GM12878 (cell line): Measurements from ENCODE around the gene POLA2. TPM values are rescaled to one million over a fixed set of nuclear protein-coding genes. Genes with fewer than 3 reads are reported as not detected.

Experiments used
- BCLAF1 ChIP-seq: fragments of 450-650 bp; IDR thresholded peaks from 2 replicates; pipeline ENCODE4 v1.6.1; 2017; ENCODE audit warnings: antibody characterized with exemption, mild to moderate bottlenecking, moderate library complexity
- CREB1 ChIP-seq: IDR thresholded peaks from 2 replicates; pipeline ENCODE4 v1.6.1; 2012; ENCODE audit warnings: low read depth, mild to moderate bottlenecking, inconsistent platforms
- CREM ChIP-seq: IDR thresholded peaks from 2 replicates; pipeline ENCODE4 v1.6.1; 2014; ENCODE audit warnings: antibody characterized with exemption, low read depth
- EED ChIP-seq: sonication (generic); IDR thresholded peaks from 2 replicates; pipeline ENCODE4 v1.6.1; 2016; ENCODE audit warnings: antibody characterized with exemption, low read depth
- GABPA ChIP-seq: IDR thresholded peaks from 2 replicates; pipeline ENCODE4 v1.6.1; 2014; ENCODE audit warnings: antibody characterized with exemption, low read depth, mild to moderate bottlenecking, inconsistent platforms
- GATAD2B ChIP-seq: fragments of 450-650 bp; conservative IDR thresholded peaks from 2 replicates; pipeline ENCODE4 v1.6.1; 2017; ENCODE audit warnings: low read depth, mild to moderate bottlenecking, moderate library complexity
- MYC ChIP-seq: IDR thresholded peaks from 2 replicates; pipeline ENCODE4 v1.6.1; 2011; ENCODE audit warnings: mild to moderate bottlenecking, low read length, moderate library complexity, inconsistent platforms; ENCODE audit not compliant: insufficient read depth, insufficient replicate concordance, insufficient read length, severe bottlenecking
- REST ChIP-seq: IDR thresholded peaks from 2 replicates; pipeline ENCODE4 v1.6.1; 2012; ENCODE audit warnings: mild to moderate bottlenecking, low read depth, low read length
- SRF ChIP-seq, 2 experiments: IDR thresholded peaks; 2 replicates each; pipeline ENCODE4 v1.6.1; 2011; ENCODE audit warnings: low read depth in 2 of 2, low read length in 2 of 2, mild to moderate bottlenecking in 1 of 2, moderate library complexity in 1 of 2
- SUZ12 ChIP-seq: fragments of 200-600 bp; sonication (generic); IDR thresholded peaks from one replicate; pipeline ENCODE4 v1.6.1; 2018; ENCODE audit warnings: antibody characterized with exemption, mild to moderate bottlenecking; ENCODE audit not compliant: unreplicated experiment
- polyA plus RNA-seq, 11 experiments: library from polyadenylated mRNA; depleted of rRNA in 4 of 11; unstranded in 6 of 11; stranded (reverse) in 5 of 11; fragments of >200 nt; fragmentation: Nextera tagmentation in 4 of 11; fragmentation: Illumina TruSeq in 1 of 11; extraction: Ambion mirVana in 4 of 11; extraction: Trizol in 1 of 11; gene quantifications; 1 replicate in 1 of 11; 2 replicates in 10 of 11; pipeline versions ENCODE4 v1.2.1 to v1.2.3, GENCODE V29; 2011 to 2016; ENCODE audit warnings: inconsistent platforms in 2 of 11, missing spikeins in 2 of 11, low read depth in 1 of 11
- total RNA-seq, 4 experiments: library from RNA; depleted of rRNA in 3 of 4; stranded (reverse); fragments of >200 nt in 3 of 4; fragmentation: Illumina TruSeq in 1 of 4; extraction: Trizol in 1 of 4; gene quantifications; 2 replicates each; pipeline versions ENCODE4 v1.2.1 to v1.2.3, GENCODE V29; 2013 to 2021
- TF ChIP-seq, protein P1 (sequence below): fragments of 450-650 bp; conservative IDR thresholded peaks from 2 replicates; pipeline ENCODE4 v1.6.1; 2017; ENCODE audit warnings: mild to moderate bottlenecking, moderate library complexity
- TF ChIP-seq, protein P2 (sequence below): fragments of 450-650 bp; formaldehyde crosslinking; IDR thresholded peaks from 2 replicates; pipeline ENCODE4 v1.4.0; 2022; ENCODE audit warnings: mild to moderate bottlenecking, moderate library complexity
- TF ChIP-seq, protein P3 (sequence below): fragments of 450-650 bp; IDR thresholded peaks from 2 replicates; pipeline ENCODE4 v1.6.1; 2018; ENCODE audit warnings: mild to moderate bottlenecking, low read depth, moderate library complexity; ENCODE audit not compliant: partially characterized antibody

POLA2 gene
- total and polyA plus RNA-seq, 10 of the 15 experiments (the other 5 are each of a cell fraction or from before 2014, with no cell fraction given) = 4.2 to 121 (median 56.2) TPM

GRCh38 chr11:65225279-65226102, 36.3 kb upstream of the POLA2 start (continued):
- TF ChIP-seq, protein P1, sequence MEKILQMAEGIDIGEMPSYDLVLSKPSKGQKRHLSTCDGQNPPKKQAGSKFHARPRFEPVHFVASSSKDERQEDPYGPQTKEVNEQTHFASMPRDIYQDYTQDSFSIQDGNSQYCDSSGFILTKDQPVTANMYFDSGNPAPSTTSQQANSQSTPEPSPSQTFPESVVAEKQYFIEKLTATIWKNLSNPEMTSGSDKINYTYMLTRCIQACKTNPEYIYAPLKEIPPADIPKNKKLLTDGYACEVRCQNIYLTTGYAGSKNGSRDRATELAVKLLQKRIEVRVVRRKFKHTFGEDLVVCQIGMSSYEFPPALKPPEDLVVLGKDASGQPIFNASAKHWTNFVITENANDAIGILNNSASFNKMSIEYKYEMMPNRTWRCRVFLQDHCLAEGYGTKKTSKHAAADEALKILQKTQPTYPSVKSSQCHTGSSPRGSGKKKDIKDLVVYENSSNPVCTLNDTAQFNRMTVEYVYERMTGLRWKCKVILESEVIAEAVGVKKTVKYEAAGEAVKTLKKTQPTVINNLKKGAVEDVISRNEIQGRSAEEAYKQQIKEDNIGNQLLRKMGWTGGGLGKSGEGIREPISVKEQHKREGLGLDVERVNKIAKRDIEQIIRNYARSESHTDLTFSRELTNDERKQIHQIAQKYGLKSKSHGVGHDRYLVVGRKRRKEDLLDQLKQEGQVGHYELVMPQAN = no peak
- TF ChIP-seq CREM (no peak), GABPA (no peak), BCLAF1 (no peak), REST (no peak), CREB1 (no peak), GATAD2B (0 out of 2 replicates have a peak, but pooled peaks have one; percentile 34), SRF (IDR thresholded peaks at IDR 0.05; ENCODE audit: low read depth in 2 of 2, low read length in 2 of 2) (no peak), MYC (no peak), EED (peak; percentile 53; the same call in 1 of the 2 replicates), SUZ12 (no peak)
- TF ChIP-seq, protein P2, sequence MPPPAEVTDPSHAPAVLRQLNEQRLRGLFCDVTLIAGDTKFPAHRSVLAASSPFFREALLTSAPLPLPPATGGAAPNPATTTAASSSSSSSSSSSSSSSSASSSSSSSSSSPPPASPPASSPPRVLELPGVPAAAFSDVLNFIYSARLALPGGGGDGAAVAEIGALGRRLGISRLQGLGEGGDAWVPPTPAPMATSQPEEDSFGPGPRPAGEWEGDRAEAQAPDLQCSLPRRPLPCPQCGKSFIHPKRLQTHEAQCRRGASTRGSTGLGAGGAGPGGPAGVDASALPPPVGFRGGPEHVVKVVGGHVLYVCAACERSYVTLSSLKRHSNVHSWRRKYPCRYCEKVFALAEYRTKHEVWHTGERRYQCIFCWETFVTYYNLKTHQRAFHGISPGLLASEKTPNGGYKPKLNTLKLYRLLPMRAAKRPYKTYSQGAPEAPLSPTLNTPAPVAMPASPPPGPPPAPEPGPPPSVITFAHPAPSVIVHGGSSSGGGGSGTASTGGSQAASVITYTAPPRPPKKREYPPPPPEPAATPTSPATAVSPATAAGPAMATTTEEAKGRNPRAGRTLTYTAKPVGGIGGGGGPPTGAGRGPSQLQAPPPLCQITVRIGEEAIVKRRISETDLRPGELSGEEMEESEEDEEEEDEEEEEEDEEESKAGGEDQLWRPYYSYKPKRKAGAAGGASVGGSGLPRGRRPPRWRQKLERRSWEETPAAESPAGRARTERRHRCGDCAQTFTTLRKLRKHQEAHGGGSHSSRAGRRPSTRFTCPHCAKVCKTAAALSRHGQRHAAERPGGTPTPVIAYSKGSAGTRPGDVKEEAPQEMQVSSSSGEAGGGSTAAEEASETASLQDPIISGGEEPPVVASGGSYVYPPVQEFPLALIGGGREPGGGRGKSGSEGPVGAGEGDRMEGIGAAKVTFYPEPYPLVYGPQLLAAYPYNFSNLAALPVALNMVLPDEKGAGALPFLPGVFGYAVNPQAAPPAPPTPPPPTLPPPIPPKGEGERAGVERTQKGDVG = no peak
- TF ChIP-seq, protein P3, sequence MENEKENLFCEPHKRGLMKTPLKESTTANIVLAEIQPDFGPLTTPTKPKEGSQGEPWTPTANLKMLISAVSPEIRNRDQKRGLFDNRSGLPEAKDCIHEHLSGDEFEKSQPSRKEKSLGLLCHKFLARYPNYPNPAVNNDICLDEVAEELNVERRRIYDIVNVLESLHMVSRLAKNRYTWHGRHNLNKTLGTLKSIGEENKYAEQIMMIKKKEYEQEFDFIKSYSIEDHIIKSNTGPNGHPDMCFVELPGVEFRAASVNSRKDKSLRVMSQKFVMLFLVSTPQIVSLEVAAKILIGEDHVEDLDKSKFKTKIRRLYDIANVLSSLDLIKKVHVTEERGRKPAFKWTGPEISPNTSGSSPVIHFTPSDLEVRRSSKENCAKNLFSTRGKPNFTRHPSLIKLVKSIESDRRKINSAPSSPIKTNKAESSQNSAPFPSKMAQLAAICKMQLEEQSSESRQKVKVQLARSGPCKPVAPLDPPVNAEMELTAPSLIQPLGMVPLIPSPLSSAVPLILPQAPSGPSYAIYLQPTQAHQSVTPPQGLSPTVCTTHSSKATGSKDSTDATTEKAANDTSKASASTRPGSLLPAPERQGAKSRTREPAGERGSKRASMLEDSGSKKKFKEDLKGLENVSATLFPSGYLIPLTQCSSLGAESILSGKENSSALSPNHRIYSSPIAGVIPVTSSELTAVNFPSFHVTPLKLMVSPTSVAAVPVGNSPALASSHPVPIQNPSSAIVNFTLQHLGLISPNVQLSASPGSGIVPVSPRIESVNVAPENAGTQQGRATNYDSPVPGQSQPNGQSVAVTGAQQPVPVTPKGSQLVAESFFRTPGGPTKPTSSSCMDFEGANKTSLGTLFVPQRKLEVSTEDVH = no peak
